ENCODE measurements around the gene CACNA2D3.

- TF ChIP-seq EZH2 (IDR thresholded peaks at IDR 0.05) (no peak), POLR2AphosphoS5 (IDR thresholded peaks at IDR 0.05; ENCODE audit: borderline replicate concordance, low read depth, low read length) (no peak), FOXP2 (optimal IDR thresholded peaks at IDR 0.05; ENCODE audit: control extremely low read depth, extremely low read length, insufficient read depth) (no peak)
Measured at GRCh38 chr3:54758461-54758860, 636.1 kb downstream of the CACNA2D3 start.
